Aorta (tissue), 5 donors: ENCODE data around the gene PLXNA4. TPM values are rescaled to one million over a fixed set of nuclear protein-coding genes. Genes with fewer than 3 reads are reported as not detected.

Experiments
- ATAC-seq: fragments of 200-7000 bp; cut with Tn5 transposase; one replicate; pipeline ENCODE4 v1.9.1; 2022; ENCODE audit warnings: moderate library complexity; ENCODE audit not compliant: low FRiP score
- DNase-seq, 2 donors: peaks; one replicate each; pipeline ENCODE4 v3.0.0-alpha.2; 2020
- H3K27ac ChIP-seq, 2 donors: one replicate each; pipeline ENCODE4 v1.5.1; 2013; ENCODE audit warnings: low read length in 2 of 2, mild to moderate bottlenecking in 2 of 2, moderate library complexity in 2 of 2, control low read depth in 1 of 2, inconsistent platforms in 1 of 2, low read depth in 1 of 2
- H3K27me3 ChIP-seq, 2 donors: one replicate each; pipeline ENCODE4 v1.6.1; 2013; ENCODE audit warnings: control low read depth in 1 of 2, low read length in 1 of 2, mild to moderate bottlenecking in 1 of 2, moderate library complexity in 1 of 2; ENCODE audit not compliant: insufficient read depth in 2 of 2, control insufficient read depth in 1 of 2
- H3K36me3 ChIP-seq, 2 donors: one replicate each; pipeline ENCODE4 v1.6.1; 2013; ENCODE audit warnings: control low read depth in 1 of 2, low read length in 1 of 2, mild to moderate bottlenecking in 1 of 2; ENCODE audit not compliant: insufficient read depth in 2 of 2, control insufficient read depth in 1 of 2
- H3K4me1 ChIP-seq, 2 donors: one replicate each; pipeline ENCODE4 v1.6.1; 2013; ENCODE audit warnings: low read length in 2 of 2, control low read depth in 1 of 2, mild to moderate bottlenecking in 1 of 2, moderate library complexity in 1 of 2; ENCODE audit not compliant: insufficient read depth in 2 of 2, control insufficient read depth in 1 of 2
- H3K4me3 ChIP-seq, 2 donors: one replicate each; pipeline ENCODE4 v1.5.1; 2013; ENCODE audit warnings: low read length in 2 of 2, control low read depth in 1 of 2, mild to moderate bottlenecking in 1 of 2
- H3K9me3 ChIP-seq: one replicate; pipeline ENCODE4 v1.6.1; 2013; ENCODE audit warnings: mild to moderate bottlenecking, low read length; ENCODE audit not compliant: control insufficient read depth
- WGBS, 2 donors: extraction: QIAGEN DNeasy Blood & Tissue Kit; methylation state at CpG; one replicate each; pipeline ENCODE4 v1.1.7; 2013; 5-methylcytosine and 5-hydroxymethylcytosine counted together
- intact Hi-C, 2 donors: fragments of 100-400 bp; cut with DNase I; formaldehyde crosslinking; loops; one replicate each; pipeline versions ENCODE4 v1.14.2 to v1.15.0; 2022
- polyA plus RNA-seq, 2 donors: library from polyadenylated mRNA; stranded (reverse); fragments of 200-250 nt; gene quantifications; one replicate each; pipeline ENCODE4 v1.2.3, GENCODE V29; 2013
- total RNA-seq, 2 donors: library from RNA; stranded (reverse); fragmentation: NEBNext Ultra II Directional; extraction: Animal tissue kit (Norgen Biotek cat#: 25700); gene quantifications; one replicate each; pipeline ENCODE4 v1.2.1, GENCODE V29; 2021
- donor health status: healthy with polysubstance abuse.
- donor health status: Bipolar disorder and iron deficiency.
- donor health status: DM: no; HTN: no; CAD: no.
- donor health status: DM: no; HTN: no; CAD: no.
- donor health status: DM: yes; HTN: yes; CAD: no.

The PLXNA4 gene
- total and polyA plus RNA-seq, 4 donors = 0.59 to 30.1 (median 12.0) TPM

- intact Hi-C loops = no loop called here
- no peak overlapping the region for H3K27ac ChIP-seq
- H3K4me1 ChIP-seq = peaks cover 0 to 4% of the 10 kb centered on the region in 2 donors
- DNase-seq (no peak), ATAC-seq (peak; percentile 20)
- H3K36me3 ChIP-seq = no peaks in the 10 kb centered on the region
- no peaks in the 10 kb centered on the region for H3K27me3 ChIP-seq
- WGBS, 2 donors = 94 to 95% methylated on average over 6 of the region's 6 CpGs
- no peak overlapping the region for H3K4me3 ChIP-seq
- no peaks in the 10 kb centered on the region for H3K9me3 ChIP-seq
These were observed 125.1 kb downstream of the PLXNA4 start for GRCh38 chr7:132451161-132451560.

- peaks cover 0 to 4% of the 10 kb centered on the region in 2 donors for H3K4me1 ChIP-seq
- no peak for DNase-seq
- no peaks in the 10 kb centered on the region for H3K9me3 ChIP-seq
- no peak overlapping the region for H3K27ac ChIP-seq
- no peaks in the 10 kb centered on the region for H3K36me3 ChIP-seq
- no peaks in the 10 kb centered on the region for H3K27me3 ChIP-seq
- no peak for ATAC-seq
- intact Hi-C loops = no loop called here
- H3K4me3 ChIP-seq = no peak overlapping the region
- 86 to 95% methylated on average over 1 of the region's 1 CpG for WGBS, 2 donors
These were observed 125.6 kb downstream of the PLXNA4 start for GRCh38 chr7:132450696-132451095.

GRCh38 chr7:132450188-132450587 lies 126.1 kb downstream of the PLXNA4 start:
- 93 to 98% methylated on average over 4 of the region's 4 CpGs for WGBS, 2 donors
- intact Hi-C loops = no loop called here
- no peak for ATAC-seq

GRCh38 chr7:132446666-132447278 lies 129.5 kb downstream of the PLXNA4 start:
- no peak for DNase-seq
- no peak overlapping the region for H3K4me3 ChIP-seq
- H3K36me3 ChIP-seq = no peaks in the 10 kb centered on the region
- intact Hi-C loops = no loop called here
- 77% methylated on average over 8 of the region's 8 CpGs for WGBS, 2 donors
- H3K27me3 ChIP-seq = no peaks in the 10 kb centered on the region
- ATAC-seq = no peak
- H3K9me3 ChIP-seq = no peaks in the 10 kb centered on the region
- H3K27ac ChIP-seq = no peak overlapping the region
- no peaks in the 10 kb centered on the region for H3K4me1 ChIP-seq

More at GRCh38 chr7:132450188-132450587, 126.1 kb downstream of the PLXNA4 start:
- no peak for DNase-seq
- no peaks in the 10 kb centered on the region for H3K9me3 ChIP-seq
- H3K36me3 ChIP-seq = no peaks in the 10 kb centered on the region
- H3K4me1 ChIP-seq = peaks cover 0 to 4% of the 10 kb centered on the region in 2 donors
- H3K27me3 ChIP-seq = no peaks in the 10 kb centered on the region
- H3K4me3 ChIP-seq = no peak overlapping the region
- no peak overlapping the region for H3K27ac ChIP-seq

- H3K9me3 ChIP-seq = no peaks in the 10 kb centered on the region
- no peaks in the 10 kb centered on the region for H3K4me1 ChIP-seq
- ATAC-seq = no peak
- 61 to 62% methylated on average over 3 of the region's 3 CpGs for WGBS, 2 donors
- H3K27me3 ChIP-seq = no peaks in the 10 kb centered on the region
- DNase-seq = no peak
- intact Hi-C loops = no loop called here
- H3K27ac ChIP-seq = no peak overlapping the region
- no peak overlapping the region for H3K4me3 ChIP-seq
- H3K36me3 ChIP-seq = no peaks in the 10 kb centered on the region
These were observed 130.0 kb downstream of the PLXNA4 start for GRCh38 chr7:132446260-132446659.

- Histone ChIP-seq H3K36me3 (no peaks in the 10 kb centered on the region), H3K9me3 (no peaks in the 10 kb centered on the region), H3K4me3 (no peak overlapping the region), H3K27me3 (no peaks in the 10 kb centered on the region), H3K4me1 (no peaks in the 10 kb centered on the region), H3K27ac (no peak overlapping the region)
- no peak for ATAC-seq
- WGBS, 2 donors = 94% methylated on average over 5 of the region's 5 CpGs
- intact Hi-C loops = no loop called here
- no peak for DNase-seq
These were observed 132.3 kb downstream of the PLXNA4 start for GRCh38 chr7:132443761-132444520.

GRCh38 chr7:132441935-132442334 lies 134.3 kb downstream of the PLXNA4 start:
- DNase-seq = no peak
- ATAC-seq = no peak
- Histone ChIP-seq H3K4me1 (no peaks in the 10 kb centered on the region), H3K27ac (no peak overlapping the region), H3K9me3 (no peaks in the 10 kb centered on the region), H3K36me3 (no peaks in the 10 kb centered on the region), H3K4me3 (no peak overlapping the region), H3K27me3 (no peaks in the 10 kb centered on the region)
- intact Hi-C loops = no loop called here
- WGBS, 2 donors = 83 to 91% methylated on average over 4 of the region's 4 CpGs

- 92 to 96% methylated on average over 5 of the region's 5 CpGs for WGBS, 2 donors
- DNase-seq = no peak
- no peak for ATAC-seq
- Histone ChIP-seq H3K27me3 (no peaks in the 10 kb centered on the region), H3K27ac (no peak overlapping the region), H3K4me3 (no peak overlapping the region), H3K4me1 (no peaks in the 10 kb centered on the region), H3K9me3 (no peaks in the 10 kb centered on the region), H3K36me3 (no peaks in the 10 kb centered on the region)
- intact Hi-C loops = no loop called here
These were observed 136.1 kb downstream of the PLXNA4 start for GRCh38 chr7:132440151-132440550.

- DNase-seq = no peak
- no peak overlapping the region for H3K4me3 ChIP-seq
- no peaks in the 10 kb centered on the region for H3K36me3 ChIP-seq
- H3K27ac ChIP-seq = no peak overlapping the region
- no peaks in the 10 kb centered on the region for H3K4me1 ChIP-seq
- no peaks in the 10 kb centered on the region for H3K27me3 ChIP-seq
- intact Hi-C loops = no loop called here
- no peaks in the 10 kb centered on the region for H3K9me3 ChIP-seq
- ATAC-seq = no peak
- WGBS, 2 donors = 91% methylated on average over 8 of the region's 8 CpGs
These were observed 137.3 kb downstream of the PLXNA4 start for GRCh38 chr7:132438926-132439325.
